ENCODE results near the gene HTD2. TPM values are rescaled to one million over a fixed set of nuclear protein-coding genes. Genes with fewer than 3 reads are reported as not detected.
"Not testable (repeated sequence)": the region's sequence is repeated elsewhere in the genome, so short reads cannot be mapped to it uniquely, and the experiment has no call there.

Gene HTD2
- total and polyA plus RNA-seq, 2 donors (not counting 1 experiment from before 2014, with no cell fraction given): 4.2 to 8.8 TPM

GRCh38 chr3:58266577-58266976 is 39.7 kb upstream of the HTD2 start:
- H3K27ac ChIP-seq (ENCODE audit: low read length in 2 of 2): no peak overlapping the region
- no peak overlapping the region for H3K4me2 ChIP-seq (replicated peaks; ENCODE audit: low read depth, low read length, poor library complexity, severe bottlenecking)
- H3K4me3 ChIP-seq (ENCODE audit: control extremely low read depth in 1 of 5, extremely low read depth in 1 of 5, insufficient read depth in 1 of 5, low read depth in 2 of 5, low read length in 4 of 5): no peak overlapping the region
- H3K36me3 ChIP-seq (replicated peaks in 1 of 2; ENCODE audit: control extremely low read depth in 1 of 2, control insufficient read depth in 1 of 2, extremely low read depth in 1 of 2, insufficient read depth in 2 of 2, low read length in 1 of 2): peaks cover 0 to 40% of the 10 kb centered on the region in 2 experiments
- TF ChIP-seq CTCF (IDR thresholded peaks at IDR 0.05) (no peak), EZH2 (IDR thresholded peaks at IDR 0.05; ENCODE audit: borderline replicate concordance, insufficient read depth, low read depth, low read length, poor library complexity, severe bottlenecking) (no peak)
- H2AFZ ChIP-seq (ENCODE audit: insufficient read depth, low read depth, low read length, poor library complexity, severe bottlenecking): no peak overlapping the region
- no peaks in the 10 kb centered on the region for H3K27me3 ChIP-seq (replicated peaks in 1 of 4; ENCODE audit: control extremely low read depth in 1 of 4, control insufficient read depth in 3 of 4, insufficient read depth in 4 of 4, low read length in 3 of 4)
- no peaks in the 10 kb centered on the region for H3K4me1 ChIP-seq (ENCODE audit: control insufficient read depth in 2 of 2, insufficient read depth in 2 of 2, low read length in 2 of 2)
- Mint-ChIP-seq H3K4me1 (no peaks in the 10 kb centered on the region), H3K27ac (no peak overlapping the region), H3K4me3 (no peak overlapping the region), H3K27me3 (no peaks in the 10 kb centered on the region), H3K9me3 (ENCODE audit: insufficient read depth) (no peaks in the 10 kb centered on the region)
- H3K9me3 ChIP-seq (ENCODE audit: control extremely low read depth in 1 of 3, control insufficient read depth in 2 of 3, insufficient read depth in 1 of 3, low read length in 2 of 3): no peaks in the 10 kb centered on the region
- H3K79me2 ChIP-seq (ENCODE audit: control insufficient read depth, insufficient read depth, low read length): peaks cover under 1% of the 10 kb centered on the region
- CTCF ChIA-PET: interaction anchor here (0.9 kb wide), 1 partner anchor 11 kb away, joined by 3 read pairs; no protein-coding TSS in a partner anchor
- no CpG with 5 or more reads among the region's 1 CpG for WGBS (ENCODE audit: insufficient coverage)
- H3K9ac ChIP-seq (ENCODE audit: low read length): no peak overlapping the region
- no peaks in the 10 kb centered on the region for H4K20me1 ChIP-seq (ENCODE audit: control insufficient read depth, insufficient read depth, low read length, poor library complexity, severe bottlenecking)
- intact Hi-C loops (cut with micrococcal nuclease): no loop called here
- DNase-seq (no peak), ATAC-seq (ENCODE audit: low read depth) (no peak)
- POLR2A ChIA-PET: no interaction called here

DNA sequence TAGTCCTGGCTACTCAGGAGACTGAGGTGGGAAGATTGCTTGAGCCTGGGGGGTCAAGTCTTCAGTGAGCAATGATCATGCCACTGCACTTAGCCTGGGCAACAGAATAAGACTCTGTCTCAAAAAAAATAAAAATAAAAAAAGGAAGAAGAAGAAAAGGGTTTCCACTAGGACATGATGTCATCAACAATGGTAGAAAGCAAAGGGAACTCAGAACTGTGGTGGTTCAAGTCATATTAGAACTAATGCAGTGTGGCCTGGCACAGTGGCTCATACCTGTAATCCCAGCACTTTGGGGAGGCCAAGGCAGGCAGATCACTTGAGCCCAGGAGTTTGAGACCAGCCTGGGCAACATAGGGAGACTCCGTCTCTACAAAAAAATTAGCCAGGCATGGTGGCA is 38.8 kb upstream of the HTD2 start:
- peaks cover 0 to 47% of the 10 kb centered on the region in 2 experiments for H3K36me3 ChIP-seq (replicated peaks in 1 of 2; ENCODE audit: control extremely low read depth in 1 of 2, control insufficient read depth in 1 of 2, extremely low read depth in 1 of 2, insufficient read depth in 2 of 2, low read length in 1 of 2)
- H3K4me2 ChIP-seq (replicated peaks; ENCODE audit: low read depth, low read length, poor library complexity, severe bottlenecking); H3K4me1 ChIP-seq (ENCODE audit: control insufficient read depth in 2 of 2, insufficient read depth in 2 of 2, low read length in 2 of 2); H2AFZ ChIP-seq (ENCODE audit: insufficient read depth, low read depth, low read length, poor library complexity, severe bottlenecking); H3K27ac ChIP-seq (ENCODE audit: low read length in 2 of 2); H3K27ac Mint-ChIP-seq; H3K27me3 Mint-ChIP-seq; intact Hi-C loops (cut with micrococcal nuclease); H3K27me3 ChIP-seq (replicated peaks in 1 of 4; ENCODE audit: control extremely low read depth in 1 of 4, control insufficient read depth in 3 of 4, insufficient read depth in 4 of 4, low read length in 3 of 4); CTCF ChIA-PET; H3K4me3 Mint-ChIP-seq; H4K20me1 ChIP-seq (ENCODE audit: control insufficient read depth, insufficient read depth, low read length, poor library complexity, severe bottlenecking); H3K9me3 ChIP-seq (ENCODE audit: control extremely low read depth in 1 of 3, control insufficient read depth in 2 of 3, insufficient read depth in 1 of 3, low read length in 2 of 3); H3K9me3 Mint-ChIP-seq (ENCODE audit: insufficient read depth); POLR2A ChIA-PET; DNase-seq; H3K9ac ChIP-seq (ENCODE audit: low read length); H3K79me2 ChIP-seq (ENCODE audit: control insufficient read depth, insufficient read depth, low read length); H3K4me3 ChIP-seq (ENCODE audit: control extremely low read depth in 1 of 5, extremely low read depth in 1 of 5, insufficient read depth in 1 of 5, low read depth in 2 of 5, low read length in 4 of 5); ATAC-seq (ENCODE audit: low read depth); H3K4me1 Mint-ChIP-seq: not testable (repeated sequence)
- WGBS (ENCODE audit: insufficient coverage): 100% methylated on average over 1 of the region's 1 CpG

Data from B cell (primary cell).